NCI-H82 treated with DMSO at 0.1 percent for 48 hours (cell line): ENCODE results near the gene ACTR2.
"Not testable (repeated sequence)": the region's sequence is repeated elsewhere in the genome, so short reads cannot be mapped to it uniquely, and the experiment has no call there.

ENCODE experiments used
- DNase-seq: peaks from one replicate; lab custom pipeline; 2025; ENCODE audit not compliant: unreplicated experiment; lab: John Stamatoyannopoulos, UW

ACTR2 gene

DNA sequence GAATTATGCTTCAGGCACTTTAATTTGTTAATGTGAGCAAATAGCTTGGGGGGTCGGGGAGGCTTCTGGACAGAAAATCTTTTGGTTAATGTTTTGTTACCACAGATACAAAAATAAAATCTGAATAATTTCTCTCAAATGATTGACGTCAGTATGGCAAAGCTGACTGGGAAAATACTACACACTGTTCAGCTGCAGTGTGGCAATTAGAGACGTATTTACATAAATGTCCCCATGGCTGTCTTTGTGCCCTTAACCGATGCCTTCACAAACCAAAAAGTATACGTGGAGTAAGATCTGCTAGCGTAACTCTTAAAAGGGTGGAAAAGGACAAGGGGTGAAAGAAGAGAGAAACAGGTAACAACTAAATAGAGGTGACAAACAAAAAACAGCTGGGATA, 83.4 kb downstream of the ACTR2 start:
- DNase-seq: no peak

DNA sequence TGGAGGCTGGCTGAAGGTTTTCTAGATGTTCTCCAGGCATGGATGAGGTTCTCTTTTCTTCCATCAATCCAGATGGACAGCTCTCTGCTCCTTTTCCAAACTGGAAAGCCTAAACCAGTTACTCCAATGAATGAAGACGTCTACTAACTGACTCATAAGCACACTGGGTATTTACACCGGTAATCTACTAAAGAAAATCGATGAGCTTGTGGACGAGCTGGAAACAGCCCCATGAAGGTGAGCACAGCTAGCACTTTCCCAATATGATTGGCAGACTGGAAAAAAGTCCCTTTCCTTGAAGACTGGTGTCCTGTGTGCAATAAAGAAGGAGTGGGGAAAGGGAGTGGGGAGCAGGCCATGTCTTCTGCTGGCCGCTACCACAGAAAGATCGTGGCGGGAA, 84.0 kb downstream of the ACTR2 start:
- DNase-seq: no peak

DNA sequence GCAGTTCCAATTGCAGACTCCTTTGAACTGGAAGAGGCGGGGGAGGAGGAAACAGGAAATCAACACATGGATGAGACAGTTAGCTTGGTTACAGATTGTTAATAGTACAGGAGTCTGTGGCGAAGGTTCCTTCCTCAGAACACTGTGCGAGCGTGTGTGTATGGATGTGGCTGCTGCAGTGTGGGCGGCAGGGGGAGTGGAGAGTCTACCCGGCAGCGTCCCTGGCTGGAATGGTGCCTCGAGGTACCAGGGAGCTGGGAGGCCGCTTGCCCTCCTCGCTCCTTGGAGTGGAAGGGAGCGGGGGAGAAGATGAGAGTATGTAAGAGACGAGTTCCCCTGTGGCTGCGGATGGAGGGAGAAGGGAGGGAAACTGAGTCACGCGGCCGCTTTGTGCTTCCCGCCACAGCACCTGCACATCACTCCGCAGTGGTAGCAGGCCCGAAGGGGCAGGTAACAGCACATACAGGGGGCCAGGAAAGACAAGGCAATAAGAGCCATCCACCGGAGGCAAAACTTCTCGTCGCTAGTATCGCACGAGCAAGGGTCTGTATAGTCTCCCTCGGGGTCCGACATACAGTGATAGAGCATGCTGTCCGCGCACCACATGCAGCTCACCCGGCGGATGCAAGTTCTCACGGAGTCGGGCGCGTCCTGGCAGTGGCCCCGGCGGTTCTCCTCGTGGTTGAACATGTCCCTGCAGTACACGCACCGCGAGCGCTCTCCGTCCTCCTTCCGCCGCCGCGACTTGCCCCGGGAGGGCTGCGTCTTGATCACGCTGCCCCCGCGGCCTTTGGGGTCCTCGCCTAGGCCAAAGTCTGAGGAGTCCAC, 85.7 kb downstream of the ACTR2 start:
- DNase-seq: no peak

DNA sequence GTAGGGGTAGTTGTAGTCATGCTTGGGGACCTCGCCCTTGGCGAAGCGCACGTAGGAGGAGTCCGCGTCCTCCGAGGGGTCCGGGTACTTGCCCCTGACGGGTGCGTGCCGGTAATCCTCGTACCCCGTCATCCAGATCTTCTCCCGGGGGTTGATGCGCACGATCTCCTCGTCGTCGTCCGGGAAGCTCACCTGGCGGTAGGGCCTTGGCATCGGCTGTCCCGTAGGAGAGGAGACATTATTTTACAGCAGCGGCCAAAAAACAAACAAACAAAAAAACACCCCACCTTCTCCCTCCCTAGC, 86.3 kb downstream of the ACTR2 start:
- DNase-seq: no peak

DNA sequence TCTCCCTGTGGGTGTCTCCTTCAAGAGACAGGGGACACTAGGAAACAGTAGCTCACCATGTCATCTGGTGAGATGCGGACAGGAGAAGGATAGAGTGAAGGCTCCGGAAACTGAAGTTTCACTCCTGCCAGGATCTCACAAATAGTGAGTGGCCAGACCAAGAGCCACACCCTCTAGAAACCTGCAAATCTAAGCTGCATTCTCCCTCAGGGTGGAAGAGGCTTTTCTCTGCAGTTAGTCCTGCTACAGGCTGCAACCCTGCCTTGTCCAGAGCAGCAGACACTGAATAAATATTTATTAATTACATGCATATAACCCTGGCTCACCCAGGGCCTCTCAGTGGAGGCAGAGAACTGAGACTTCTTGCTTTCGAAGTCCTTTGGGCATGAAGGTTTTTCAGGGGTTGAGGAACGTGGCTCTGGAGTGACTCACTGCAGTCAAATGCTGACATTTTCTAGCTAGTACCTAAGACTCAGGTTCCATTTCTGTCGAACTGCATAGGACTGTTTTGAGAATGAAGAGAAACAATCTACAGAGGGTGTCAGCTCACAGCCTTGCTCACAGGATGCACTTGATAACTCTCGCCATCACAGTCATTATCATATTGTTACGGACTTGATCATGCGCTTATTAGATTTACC, 87.3 kb downstream of the ACTR2 start:
- DNase-seq: no peak

DNA sequence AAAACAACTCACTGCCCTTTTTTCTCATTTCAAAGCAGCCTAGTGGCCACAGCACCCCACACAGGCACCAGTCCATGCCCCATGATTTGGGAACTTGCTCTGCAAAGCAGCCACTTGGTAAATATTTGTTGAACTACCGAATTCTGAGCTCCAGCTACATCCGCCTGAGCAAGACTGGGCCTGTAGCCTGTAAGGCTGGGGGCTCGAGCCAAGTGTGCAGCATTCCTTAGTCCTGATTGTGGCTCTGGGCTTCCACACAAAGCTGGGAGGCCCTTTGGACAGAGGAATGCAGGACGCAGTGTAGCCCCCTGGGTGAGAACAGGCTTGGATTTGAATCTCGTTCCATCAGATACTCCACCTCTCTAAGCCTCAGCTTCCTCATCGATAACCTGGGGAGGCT, 88.4 kb downstream of the ACTR2 start:
- no peak for DNase-seq

DNA sequence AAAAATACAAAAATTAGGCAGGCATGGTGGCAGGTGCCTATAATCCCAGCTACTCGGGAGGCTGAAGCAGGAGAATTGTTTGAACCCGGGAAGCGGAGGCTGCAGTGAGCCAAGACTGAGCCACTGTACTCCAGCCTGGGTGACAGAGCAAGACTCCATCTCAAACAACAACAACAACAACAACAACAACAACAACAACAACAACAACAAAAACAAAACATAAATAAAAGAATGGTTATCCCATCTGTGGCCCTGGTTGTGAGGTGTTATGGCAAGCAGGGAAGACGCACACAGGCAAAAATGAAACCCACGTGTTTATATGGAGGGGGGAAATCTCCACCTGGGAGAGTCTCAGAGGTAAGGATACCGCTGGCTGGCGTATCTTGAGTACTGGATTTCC, 89.7 kb downstream of the ACTR2 start:
- DNase-seq: not testable (repeated sequence)

DNA sequence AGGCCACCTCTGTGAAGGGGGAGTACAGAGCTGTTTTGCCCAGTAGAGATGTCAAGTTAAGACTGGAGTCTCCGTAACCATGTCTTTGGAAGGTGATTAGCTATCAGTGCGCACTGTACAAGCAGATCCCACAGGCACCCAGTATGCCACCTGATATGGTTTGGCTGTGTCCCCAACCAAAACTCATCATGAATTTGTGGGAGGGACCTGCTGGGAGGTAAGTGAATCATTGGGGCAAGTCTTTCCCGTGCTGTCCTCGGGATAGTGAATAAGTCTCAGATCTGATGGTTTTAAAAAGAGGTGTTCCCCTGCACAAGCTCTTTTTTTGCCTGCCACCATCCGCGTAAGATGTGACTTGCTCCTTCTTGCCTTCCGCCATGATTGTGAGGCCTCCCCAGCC, 90.2 kb downstream of the ACTR2 start:
- no peak for DNase-seq

DNA sequence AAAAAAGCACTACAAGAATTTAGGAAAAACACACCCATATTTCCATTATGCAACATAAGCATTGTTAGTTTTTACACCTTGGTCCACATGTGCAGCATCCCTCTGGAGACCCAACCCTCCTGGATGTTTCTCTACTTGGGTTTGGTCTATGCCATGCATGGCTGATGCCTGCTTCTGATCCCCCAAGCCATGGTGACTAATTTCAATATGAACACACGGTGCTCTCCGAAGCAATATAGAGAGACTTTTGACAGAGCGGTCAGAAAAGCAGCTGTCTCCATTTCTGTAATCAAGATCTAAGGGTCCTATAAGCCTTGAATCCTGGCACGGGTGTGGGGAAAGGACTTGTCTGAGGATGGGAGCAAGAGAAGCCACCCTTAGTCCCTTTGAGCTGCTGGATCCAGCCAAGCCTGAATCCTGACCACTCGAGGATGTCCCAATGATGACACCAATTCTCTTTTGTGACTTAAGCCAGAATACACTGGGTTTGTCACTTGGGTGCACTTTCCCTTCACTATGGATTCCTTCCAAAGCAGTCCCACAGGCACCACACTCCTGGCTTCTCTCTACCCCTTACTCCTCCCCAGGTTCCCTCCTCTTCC, 91.5 kb downstream of the ACTR2 start:
- no peak for DNase-seq

DNA sequence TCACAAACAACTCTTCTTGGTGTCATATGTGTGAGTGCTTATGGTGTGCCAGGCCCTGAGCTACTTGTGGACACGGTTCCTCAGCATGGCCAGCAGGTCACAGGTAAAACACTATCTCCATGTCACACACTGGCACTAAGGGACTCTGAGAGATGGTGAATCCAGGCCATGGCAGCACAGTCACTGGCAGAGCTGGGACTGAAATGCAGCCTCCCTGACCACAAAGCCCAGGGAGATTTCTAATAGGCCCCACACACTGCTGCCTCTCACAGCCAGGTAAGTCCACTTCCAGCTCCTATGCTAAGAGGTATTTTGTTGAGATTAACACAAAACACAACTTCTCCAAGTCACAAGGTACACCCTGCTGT, 92.0 kb downstream of the ACTR2 start:
- no peak for DNase-seq

DNA sequence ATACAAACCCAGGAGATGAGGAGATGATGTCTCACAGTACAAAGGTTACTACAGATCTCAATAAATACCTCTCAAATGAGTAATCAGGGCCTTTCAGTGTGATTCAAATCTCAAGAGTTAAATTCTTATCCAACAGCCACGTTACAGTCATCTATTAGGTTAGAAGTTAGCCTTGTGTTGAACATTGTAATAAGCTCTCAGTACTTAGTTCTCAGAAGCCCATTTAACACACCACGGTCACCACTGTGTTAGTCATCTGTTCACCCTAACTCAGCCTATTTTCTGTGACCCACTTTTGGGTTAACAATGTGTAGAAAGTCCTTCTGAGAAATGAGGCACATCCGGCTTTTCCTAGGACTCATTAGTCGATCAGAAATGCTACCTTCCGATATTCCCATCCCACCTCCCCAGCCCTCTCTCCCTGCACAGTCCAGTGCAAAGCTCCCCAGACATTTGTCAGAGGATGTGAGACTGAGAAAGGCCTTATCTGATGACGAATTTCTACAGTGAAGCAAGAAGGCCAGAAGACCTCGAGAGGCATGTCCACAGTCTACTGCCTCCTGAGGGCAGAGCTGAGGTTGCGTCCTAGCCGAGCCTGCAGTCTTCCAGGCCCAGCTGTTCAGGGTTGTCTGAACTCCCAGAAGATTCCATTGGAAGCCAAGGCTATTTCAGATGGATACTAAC, 92.6 kb downstream of the ACTR2 start:
- no peak for DNase-seq
